NT2/D1 (cell line): ENCODE results near the gene KCNK3.

Source experiments
- SUZ12 ChIP-seq: IDR thresholded peaks from 2 replicates; pipeline ENCODE4 v1.6.1; 2011; ENCODE audit not compliant: insufficient read length, insufficient read depth; ENCODE audit errors: extremely low read depth
- YY1 ChIP-seq: IDR thresholded peaks from 2 replicates; pipeline ENCODE4 v1.6.1; 2011; ENCODE audit not compliant: insufficient read length, insufficient read depth
- ZNF274 ChIP-seq: IDR thresholded peaks from 2 replicates; pipeline ENCODE4 v1.6.1; 2011; ENCODE audit warnings: mild to moderate bottlenecking, low read depth, low read length

DNA sequence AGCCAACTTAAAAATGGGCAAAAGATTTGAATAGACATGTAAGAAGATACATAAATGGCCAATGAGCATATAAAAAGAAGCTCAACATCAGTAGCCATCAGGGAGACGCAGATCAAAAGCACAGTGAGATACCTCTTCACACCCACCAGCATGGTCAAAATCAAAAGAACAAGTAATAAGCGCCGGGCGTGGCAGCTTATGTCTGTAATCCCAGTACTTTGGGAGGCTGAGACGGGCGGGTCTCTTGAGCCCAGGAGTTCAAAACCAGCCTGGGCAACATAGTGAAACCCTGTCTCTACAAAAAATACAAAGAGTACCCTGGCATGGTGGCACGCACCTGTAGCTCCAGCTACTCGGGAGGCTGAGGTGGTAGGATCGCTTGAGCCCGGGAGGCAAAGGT is 46.8 kb upstream of the KCNK3 start:
- TF ChIP-seq YY1 (no peak), ZNF274 (no peak), SUZ12 (no peak)
